NCI-H1048 (cell line): Measurements from ENCODE around the gene ADAMTS14.

ENCODE experiments used
- DNase-seq: peaks from one replicate; lab custom pipeline; 2025; lab: John Stamatoyannopoulos, UW

Gene ADAMTS14

DNA sequence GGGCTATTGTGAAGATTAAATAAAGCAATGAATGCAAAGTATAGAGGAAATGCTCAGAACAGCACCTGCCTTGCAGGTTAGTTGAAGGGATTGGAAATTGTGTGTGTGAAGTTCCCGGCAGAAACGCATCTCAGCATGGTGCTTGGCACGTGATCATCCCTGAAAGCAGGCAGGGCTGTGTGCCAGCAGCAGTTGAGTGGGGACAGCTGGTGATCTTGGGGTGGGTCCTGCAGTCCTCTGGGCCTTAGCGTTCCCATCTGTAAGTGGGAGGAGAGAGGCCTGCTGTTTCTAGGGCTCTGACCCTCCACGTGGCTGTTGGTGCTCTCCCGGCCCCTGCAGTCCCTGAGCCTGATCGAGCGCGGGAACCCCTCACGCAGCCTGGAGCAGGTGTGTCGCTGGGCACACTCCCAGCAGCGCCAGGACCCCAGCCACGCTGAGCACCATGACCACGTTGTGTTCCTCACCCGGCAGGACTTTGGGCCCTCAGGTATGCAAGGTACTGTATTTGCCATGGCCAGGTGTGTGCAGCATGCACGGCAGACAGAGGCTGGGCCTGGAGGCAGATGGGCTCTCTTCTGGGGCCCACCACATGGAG lies 57.6 kb downstream of the ADAMTS14 start:
- no peak for DNase-seq

DNA sequence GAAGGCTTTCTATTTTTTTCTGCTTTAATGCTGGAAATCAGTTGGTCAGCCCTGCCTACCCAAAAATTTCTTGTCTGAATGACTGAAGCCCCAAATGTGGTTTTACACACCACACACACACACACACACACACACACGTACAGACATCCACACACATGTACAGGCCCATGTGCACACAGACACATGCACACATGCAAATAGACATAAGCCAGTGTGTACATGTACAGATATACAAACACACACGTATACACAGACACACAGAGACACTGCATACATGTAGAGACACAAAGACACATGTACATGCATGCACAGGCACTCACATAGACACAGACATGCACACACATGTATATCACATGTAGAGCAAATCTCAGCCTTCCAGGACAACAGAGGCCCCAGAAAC lies 58.6 kb downstream of the ADAMTS14 start:
- no peak for DNase-seq

DNA sequence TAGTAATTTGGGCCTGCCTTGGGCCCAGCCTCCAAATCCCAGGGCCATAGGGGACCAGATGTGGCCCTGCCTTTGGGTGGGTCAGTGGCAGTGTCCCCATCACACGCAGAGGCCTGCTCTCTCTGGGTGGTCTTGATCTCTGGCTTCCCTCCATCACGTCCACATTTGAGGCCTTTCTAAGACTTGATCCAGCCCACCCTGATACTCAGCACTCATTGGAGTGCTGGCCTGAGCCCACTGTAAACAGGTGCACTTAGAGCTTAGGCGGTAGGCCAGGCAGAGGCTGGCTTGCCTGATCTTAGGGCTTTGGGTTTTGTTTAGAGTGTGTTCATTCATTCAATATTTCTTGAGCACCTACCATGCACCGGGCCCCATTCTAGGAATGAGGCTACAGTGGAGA lies 60.3 kb downstream of the ADAMTS14 start:
- DNase-seq = no peak

GRCh38 chr10:70733051-70733450 lies 60.7 kb downstream of the ADAMTS14 start:
- no peak for DNase-seq

DNA sequence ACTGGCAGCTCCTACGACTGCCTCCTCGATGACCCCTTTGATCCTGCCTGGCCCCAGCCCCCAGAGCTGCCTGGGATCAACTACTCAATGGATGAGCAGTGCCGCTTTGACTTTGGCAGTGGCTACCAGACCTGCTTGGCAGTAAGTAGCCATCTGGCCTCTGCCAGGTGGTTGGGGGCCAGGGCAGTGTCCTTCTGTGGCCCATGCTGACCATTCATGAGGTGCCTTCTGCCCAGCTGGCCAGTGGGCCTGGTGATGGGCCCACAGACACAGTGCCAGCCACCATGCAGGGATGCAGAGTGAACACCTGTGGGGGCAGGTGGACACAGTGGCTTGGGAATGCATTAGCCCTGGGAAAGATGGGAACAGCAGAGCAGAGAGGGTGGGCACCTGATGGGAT lies 62.9 kb downstream of the ADAMTS14 start:
- no peak for DNase-seq

- no peak for DNase-seq
These were observed 64.2 kb downstream of the ADAMTS14 start for GRCh38 chr10:70736525-70736924.

DNA sequence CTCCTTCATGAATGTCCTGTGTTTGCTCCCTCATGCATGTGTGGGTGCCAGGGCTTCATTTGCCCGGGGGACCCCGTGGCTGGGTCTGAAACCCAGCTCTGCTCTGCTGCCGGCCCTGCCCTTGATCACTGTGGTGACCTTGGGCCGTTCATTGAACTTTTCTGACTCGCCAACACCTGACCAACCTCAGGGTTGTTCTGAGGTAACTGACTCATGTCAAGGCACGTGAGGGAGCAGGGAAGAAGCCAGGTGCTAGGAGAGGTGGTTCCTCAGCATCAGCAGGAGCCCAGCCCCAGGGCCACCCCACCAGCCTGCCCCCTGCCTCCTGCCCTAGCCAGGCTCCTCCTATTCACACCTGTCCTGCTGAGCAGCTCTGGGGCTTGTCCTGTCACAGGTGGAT lies 64.9 kb downstream of the ADAMTS14 start:
- no peak for DNase-seq

DNA sequence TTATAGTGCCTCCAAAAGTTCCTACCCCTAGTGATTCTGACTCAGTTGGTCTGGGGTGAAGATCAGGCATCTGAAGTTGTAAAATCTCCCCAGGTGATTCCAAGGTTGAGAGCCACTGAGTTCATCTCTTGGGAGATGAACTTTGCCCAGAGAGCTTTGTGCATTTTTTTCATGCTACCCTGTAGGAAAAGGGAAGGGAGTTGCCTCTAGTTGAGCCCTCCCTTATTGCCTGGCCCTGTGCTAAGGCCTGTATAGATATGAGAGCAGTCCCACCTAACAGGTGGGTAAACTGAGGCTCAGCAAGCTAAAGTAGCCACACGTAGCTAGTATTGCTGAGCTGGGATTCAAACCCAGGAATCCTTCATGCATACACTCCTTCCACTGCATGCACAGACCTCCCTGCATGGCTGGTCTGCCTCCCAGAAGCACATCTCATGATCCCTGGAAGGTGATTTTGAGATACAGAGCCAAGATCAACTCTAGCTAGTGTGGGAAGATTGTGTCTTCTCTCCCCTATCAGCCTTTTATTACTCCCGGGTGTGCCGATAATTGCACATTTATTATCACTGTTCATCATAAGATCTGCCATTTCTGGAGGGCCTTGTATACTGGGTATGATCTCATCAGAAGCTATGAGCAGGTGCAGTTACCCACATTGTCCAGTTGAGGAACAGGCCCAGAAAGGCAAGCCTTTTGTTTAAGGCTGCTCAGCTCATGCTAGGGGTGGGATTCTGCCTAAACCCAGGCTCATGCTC lies 65.9 kb downstream of the ADAMTS14 start:
- DNase-seq = no peak

GRCh38 chr10:70738761-70739121 lies 66.4 kb downstream of the ADAMTS14 start:
- no peak for DNase-seq

DNA sequence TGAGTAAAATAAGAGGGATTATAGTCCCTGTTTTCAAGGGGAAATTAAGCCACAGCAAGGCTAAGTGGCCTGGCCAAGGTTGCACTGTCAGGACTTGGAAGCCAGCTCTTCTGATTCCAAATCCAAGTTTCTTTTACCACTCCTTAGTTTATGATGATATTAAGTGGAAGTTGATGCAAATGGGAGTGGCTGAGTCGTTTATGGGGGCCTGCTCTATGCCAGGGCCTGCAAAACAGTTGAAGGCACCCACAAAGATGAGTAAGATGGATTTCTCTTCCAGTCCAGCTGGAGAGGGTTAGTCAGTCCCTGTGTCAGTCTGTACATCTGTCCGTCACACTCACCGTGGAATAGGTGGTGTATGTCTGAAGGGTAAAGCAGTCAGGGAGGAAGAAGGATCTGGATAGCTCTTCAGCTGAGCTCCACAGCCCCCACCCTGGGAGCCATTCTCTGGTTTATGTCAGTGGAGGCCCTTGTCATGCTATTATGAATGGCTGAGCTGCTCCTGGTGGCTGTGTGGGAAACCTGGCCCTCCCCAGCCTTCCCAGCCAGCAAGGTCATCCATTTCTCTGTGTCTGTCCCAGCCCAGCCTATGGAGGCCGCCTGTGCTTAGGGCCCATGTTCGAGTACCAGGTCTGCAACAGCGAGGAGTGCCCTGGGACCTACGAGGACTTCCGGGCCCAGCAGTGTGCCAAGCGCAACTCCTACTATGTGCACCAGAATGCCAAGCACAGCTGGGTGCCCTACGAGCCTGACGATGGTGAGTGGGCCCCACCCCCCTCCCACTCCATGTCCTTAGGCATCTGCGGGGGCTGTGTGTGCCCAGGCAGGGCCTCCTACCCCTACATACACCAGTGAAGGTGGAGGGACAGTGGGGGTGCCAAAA lies 68.3 kb downstream of the ADAMTS14 start:
- DNase-seq = no peak

- DNase-seq = no peak
These were observed 70.5 kb downstream of the ADAMTS14 start for GRCh38 chr10:70742537-70743429.

DNA sequence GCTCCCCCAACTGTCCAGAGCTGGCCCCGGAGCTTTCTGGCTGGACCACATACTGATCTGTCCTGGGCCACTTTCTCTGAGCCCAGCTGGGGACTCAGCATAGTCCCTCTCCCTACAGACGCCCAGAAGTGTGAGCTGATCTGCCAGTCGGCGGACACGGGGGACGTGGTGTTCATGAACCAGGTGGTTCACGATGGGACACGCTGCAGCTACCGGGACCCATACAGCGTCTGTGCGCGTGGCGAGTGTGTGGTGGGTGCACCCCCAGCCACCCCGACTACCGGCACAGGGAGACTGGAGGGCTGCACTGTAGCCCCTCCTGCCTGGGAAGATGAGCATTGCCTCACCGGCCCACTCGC lies 71.1 kb downstream of the ADAMTS14 start:
- no peak for DNase-seq

- DNase-seq = no peak
These were observed 71.6 kb downstream of the ADAMTS14 start for GRCh38 chr10:70743879-70744278.

- DNase-seq = no peak
These were observed 72.4 kb downstream of the ADAMTS14 start for GRCh38 chr10:70744617-70745143.

GRCh38 chr10:70745555-70745954 lies 73.2 kb downstream of the ADAMTS14 start:
- DNase-seq = no peak

DNA sequence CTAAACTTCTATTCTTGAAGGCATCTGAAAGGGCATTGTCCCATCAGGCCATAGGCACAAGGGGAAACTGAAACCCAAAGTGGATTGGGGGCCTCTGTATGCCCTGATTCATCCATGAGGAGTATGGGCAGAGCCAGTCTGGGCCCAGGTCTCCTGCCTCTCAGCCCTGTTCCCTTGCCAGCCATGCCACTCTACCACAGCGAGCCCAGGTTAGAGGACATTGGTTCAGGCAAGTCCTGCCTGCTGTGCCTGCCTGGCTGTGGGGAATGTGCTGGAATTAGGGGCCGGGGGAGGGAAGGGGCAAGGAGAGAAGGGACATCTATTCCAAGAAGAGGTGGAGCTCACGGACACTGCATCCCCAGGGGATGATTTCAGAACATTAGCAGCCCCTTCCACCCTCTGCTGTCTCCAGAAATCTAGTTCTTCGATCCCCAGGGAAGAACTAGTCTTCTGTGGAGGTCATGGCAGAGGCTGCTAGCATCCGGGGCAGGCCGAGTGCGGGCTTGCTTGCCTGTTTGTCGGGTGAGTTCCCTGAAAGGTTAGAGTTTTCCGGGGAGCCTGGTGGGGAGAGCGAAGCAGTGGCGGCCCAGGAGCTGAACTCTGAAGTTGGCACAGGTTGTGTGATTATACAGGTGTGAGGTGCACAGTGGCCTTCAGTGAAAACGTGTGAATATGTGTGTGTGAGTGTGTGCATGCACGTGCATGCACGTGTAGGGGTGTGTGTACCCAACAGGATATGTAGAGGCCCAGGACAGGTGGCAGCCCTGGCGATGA lies 75.1 kb downstream of the ADAMTS14 start:
- no peak for DNase-seq

- DNase-seq = no peak
These were observed 76.0 kb downstream of the ADAMTS14 start for GRCh38 chr10:70748305-70748704.

GRCh38 chr10:70748801-70749573 lies 76.7 kb downstream of the ADAMTS14 start:
- no peak for DNase-seq

- no peak for DNase-seq
These were observed 77.5 kb downstream of the ADAMTS14 start for GRCh38 chr10:70749756-70750155.

DNA sequence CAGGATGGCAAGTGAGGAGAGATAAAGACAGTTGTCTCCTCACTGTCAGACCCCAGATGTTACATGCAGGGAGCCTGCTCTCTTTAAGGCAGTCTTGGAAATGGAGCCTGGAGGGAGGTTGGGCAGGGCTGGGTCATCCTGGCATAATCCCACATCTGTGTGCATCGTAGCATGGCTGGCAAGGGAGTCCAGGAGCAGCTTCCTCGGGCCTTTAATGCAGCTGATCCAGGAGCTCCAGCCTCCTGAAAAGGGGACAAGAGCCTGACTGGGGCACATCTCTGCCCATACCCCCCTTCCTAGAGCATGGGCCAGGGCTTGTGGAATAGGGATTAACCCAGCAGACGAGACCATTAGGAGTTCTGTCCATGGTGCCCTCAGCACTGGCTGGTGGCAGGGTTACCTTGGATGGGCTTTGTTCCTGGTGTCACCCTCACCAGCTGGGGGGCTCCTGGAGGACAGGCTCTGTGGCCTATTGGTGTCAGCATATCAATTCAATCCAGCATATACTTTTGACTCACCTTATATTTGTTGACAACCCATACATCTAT lies 77.9 kb downstream of the ADAMTS14 start:
- DNase-seq = no peak
